ENCODE measurements around the gene KCNK1. TPM values are rescaled to one million over a fixed set of nuclear protein-coding genes. Genes with fewer than 3 reads are reported as not detected.

The KCNK1 gene
- polyA plus RNA-seq, 1 donor from 2014 or later, result 1.8 TPM

DNA sequence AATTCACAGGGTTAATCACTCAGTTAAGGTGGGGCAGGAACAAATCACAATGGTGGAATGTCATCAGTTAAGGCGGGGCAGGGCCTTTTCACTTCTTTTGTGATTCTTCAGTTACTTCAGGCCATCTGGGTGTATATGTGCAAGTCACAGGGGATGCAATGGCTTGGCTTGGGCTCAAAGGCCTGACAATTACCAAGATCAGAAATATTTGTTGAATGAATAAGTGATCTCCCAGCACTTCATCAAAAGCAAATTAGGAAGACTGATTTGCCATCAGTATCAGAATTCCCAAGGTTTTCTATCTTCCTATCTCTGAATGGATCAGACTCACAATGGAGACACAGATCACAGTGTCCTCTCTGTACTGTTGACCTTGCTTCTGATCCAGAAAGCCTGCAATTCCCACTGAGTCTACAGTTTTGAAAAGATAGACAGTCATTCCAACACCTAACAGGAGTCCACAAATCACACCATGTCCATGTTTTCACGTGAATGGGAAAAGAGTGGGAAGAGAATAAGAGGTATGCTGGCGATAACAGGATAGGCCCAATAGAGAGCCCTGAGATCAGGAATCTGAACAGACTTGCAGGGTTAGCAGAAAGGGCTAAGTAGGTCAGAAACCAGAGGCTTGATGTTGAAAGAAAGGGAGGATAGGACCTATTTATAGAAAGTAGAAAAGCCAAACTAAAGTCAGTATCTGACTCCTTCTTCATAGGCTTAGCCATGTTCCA lies 75.3 kb downstream of the KCNK1 start:
- H2AFZ ChIP-seq (ENCODE audit: low read depth, low read length), result no peak overlapping the region
- H3K79me2 ChIP-seq (replicated peaks; ENCODE audit: insufficient read depth, low read length), result no peaks in the 10 kb centered on the region
- H3K9me3 ChIP-seq (ENCODE audit: low read length), result no peaks in the 10 kb centered on the region
- no peak overlapping the region for H3K27ac ChIP-seq (ENCODE audit: low read length)
- H3K36me3 ChIP-seq (ENCODE audit: insufficient read depth, low read length), result no peaks in the 10 kb centered on the region
- H3K4me3 ChIP-seq (ENCODE audit: low read length), result no peak overlapping the region
- H3K9ac ChIP-seq (ENCODE audit: low read length), result no peak overlapping the region
- no peaks in the 10 kb centered on the region for H4K20me1 ChIP-seq (ENCODE audit: insufficient read depth)
- no peaks in the 10 kb centered on the region for H3K9me2 ChIP-seq (ENCODE audit: insufficient read depth, low read length)
- no peak overlapping the region for H3K4me2 ChIP-seq (ENCODE audit: low read length)
- H3K27me3 ChIP-seq (ENCODE audit: insufficient read depth, low read depth, low read length), result no peaks in the 10 kb centered on the region
- TF ChIP-seq MXI1 (conservative IDR thresholded peaks at IDR 0.05; ENCODE audit: poor library complexity, severe bottlenecking) (no peak), SMC3 (conservative IDR thresholded peaks at IDR 0.05; ENCODE audit: poor library complexity) (no peak)
- TF ChIP-seq, protein P1, sequence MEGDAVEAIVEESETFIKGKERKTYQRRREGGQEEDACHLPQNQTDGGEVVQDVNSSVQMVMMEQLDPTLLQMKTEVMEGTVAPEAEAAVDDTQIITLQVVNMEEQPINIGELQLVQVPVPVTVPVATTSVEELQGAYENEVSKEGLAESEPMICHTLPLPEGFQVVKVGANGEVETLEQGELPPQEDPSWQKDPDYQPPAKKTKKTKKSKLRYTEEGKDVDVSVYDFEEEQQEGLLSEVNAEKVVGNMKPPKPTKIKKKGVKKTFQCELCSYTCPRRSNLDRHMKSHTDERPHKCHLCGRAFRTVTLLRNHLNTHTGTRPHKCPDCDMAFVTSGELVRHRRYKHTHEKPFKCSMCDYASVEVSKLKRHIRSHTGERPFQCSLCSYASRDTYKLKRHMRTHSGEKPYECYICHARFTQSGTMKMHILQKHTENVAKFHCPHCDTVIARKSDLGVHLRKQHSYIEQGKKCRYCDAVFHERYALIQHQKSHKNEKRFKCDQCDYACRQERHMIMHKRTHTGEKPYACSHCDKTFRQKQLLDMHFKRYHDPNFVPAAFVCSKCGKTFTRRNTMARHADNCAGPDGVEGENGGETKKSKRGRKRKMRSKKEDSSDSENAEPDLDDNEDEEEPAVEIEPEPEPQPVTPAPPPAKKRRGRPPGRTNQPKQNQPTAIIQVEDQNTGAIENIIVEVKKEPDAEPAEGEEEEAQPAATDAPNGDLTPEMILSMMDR (IDR thresholded peaks at IDR 0.05; ENCODE audit: poor library complexity, severe bottlenecking), result no peak
- H3F3A ChIP-seq (ENCODE audit: insufficient read depth, low read length, poor library complexity, severe bottlenecking), result no peaks in the 10 kb centered on the region

DNA sequence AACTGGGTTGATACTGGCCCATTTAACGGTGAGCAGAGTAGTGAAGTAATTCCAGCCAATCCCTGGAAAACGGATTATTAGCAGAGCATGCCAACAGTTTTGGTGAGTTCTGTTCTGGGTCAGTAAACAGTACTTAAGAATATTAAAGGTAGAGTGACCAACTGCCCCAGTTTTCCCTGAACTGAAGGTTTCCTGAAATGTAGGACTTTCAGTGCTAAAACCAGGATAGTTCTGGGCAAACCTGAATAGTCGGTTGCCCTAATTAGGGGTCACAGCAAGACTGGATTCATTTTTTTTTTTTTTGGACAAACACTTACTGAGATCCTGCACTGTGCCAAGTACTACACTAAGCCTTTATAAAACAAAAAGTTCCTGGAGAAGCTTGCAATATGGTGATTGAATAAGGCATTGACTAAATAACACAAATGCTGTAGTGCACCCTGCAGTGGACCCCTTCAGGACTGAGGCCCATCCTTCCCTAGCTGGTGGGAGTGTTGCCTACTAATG lies 75.9 kb downstream of the KCNK1 start:
- Histone ChIP-seq H3K4me2 (ENCODE audit: low read length) (no peak overlapping the region), H3K27me3 (ENCODE audit: insufficient read depth, low read depth, low read length) (no peaks in the 10 kb centered on the region), H3K9me2 (ENCODE audit: insufficient read depth, low read length) (no peaks in the 10 kb centered on the region), H3K27ac (ENCODE audit: low read length) (no peak overlapping the region), H3K79me2 (replicated peaks; ENCODE audit: insufficient read depth, low read length) (no peaks in the 10 kb centered on the region), H3K36me3 (ENCODE audit: insufficient read depth, low read length) (no peaks in the 10 kb centered on the region), H3K4me3 (ENCODE audit: low read length) (no peak overlapping the region), H3K9ac (ENCODE audit: low read length) (no peak overlapping the region), H2AFZ (ENCODE audit: low read depth, low read length) (no peak overlapping the region), H4K20me1 (ENCODE audit: insufficient read depth) (no peaks in the 10 kb centered on the region), H3K9me3 (ENCODE audit: low read length) (no peaks in the 10 kb centered on the region), H3F3A (ENCODE audit: insufficient read depth, low read length, poor library complexity, severe bottlenecking) (no peaks in the 10 kb centered on the region)
- TF ChIP-seq MXI1 (conservative IDR thresholded peaks at IDR 0.05; ENCODE audit: poor library complexity, severe bottlenecking), result no peak
- TF ChIP-seq, protein P2, sequence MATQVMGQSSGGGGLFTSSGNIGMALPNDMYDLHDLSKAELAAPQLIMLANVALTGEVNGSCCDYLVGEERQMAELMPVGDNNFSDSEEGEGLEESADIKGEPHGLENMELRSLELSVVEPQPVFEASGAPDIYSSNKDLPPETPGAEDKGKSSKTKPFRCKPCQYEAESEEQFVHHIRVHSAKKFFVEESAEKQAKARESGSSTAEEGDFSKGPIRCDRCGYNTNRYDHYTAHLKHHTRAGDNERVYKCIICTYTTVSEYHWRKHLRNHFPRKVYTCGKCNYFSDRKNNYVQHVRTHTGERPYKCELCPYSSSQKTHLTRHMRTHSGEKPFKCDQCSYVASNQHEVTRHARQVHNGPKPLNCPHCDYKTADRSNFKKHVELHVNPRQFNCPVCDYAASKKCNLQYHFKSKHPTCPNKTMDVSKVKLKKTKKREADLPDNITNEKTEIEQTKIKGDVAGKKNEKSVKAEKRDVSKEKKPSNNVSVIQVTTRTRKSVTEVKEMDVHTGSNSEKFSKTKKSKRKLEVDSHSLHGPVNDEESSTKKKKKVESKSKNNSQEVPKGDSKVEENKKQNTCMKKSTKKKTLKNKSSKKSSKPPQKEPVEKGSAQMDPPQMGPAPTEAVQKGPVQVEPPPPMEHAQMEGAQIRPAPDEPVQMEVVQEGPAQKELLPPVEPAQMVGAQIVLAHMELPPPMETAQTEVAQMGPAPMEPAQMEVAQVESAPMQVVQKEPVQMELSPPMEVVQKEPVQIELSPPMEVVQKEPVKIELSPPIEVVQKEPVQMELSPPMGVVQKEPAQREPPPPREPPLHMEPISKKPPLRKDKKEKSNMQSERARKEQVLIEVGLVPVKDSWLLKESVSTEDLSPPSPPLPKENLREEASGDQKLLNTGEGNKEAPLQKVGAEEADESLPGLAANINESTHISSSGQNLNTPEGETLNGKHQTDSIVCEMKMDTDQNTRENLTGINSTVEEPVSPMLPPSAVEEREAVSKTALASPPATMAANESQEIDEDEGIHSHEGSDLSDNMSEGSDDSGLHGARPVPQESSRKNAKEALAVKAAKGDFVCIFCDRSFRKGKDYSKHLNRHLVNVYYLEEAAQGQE (IDR thresholded peaks at IDR 0.05; ENCODE audit: borderline replicate concordance), result no peak
- no peak for TF ChIP-seq SMC3 (conservative IDR thresholded peaks at IDR 0.05; ENCODE audit: poor library complexity)
- no peak for TF ChIP-seq EP300 (conservative IDR thresholded peaks at IDR 0.05; ENCODE audit: poor library complexity, severe bottlenecking)
- TF ChIP-seq, protein P1 (IDR thresholded peaks at IDR 0.05; ENCODE audit: poor library complexity, severe bottlenecking), result no peak
- no peak for TF ChIP-seq RAD21 (conservative IDR thresholded peaks at IDR 0.05)
- no peak for TF ChIP-seq EZH2 (IDR thresholded peaks at IDR 0.05; ENCODE audit: borderline replicate concordance, insufficient read depth, low read length, poor library complexity, severe bottlenecking)
- TF ChIP-seq POLR2AphosphoS5 (IDR thresholded peaks at IDR 0.05), result no peak
- TF ChIP-seq TAF1 (IDR thresholded peaks at IDR 0.05; ENCODE audit: low read depth), result no peak
